Spleen (tissue), 11 donors: Measurements from ENCODE around the gene C1orf52. TPM values are rescaled to one million over a fixed set of nuclear protein-coding genes. Genes with fewer than 3 reads are reported as not detected.

Experiments used
- DNase-seq: peaks from one replicate; pipeline ENCODE4 v3.0.0-alpha.2; 2020
- H3K27ac ChIP-seq, 8 donors: fragments of 200-600 bp; sonication (generic) in 7 of 8; 1 replicate in 4 of 8; 2 replicates in 4 of 8; pipeline versions ENCODE4 v1.5.0 to v1.8.0; 2016 to 2021; ENCODE audit warnings: inconsistent platforms in 4 of 8, mild to moderate bottlenecking in 4 of 8, moderate library complexity in 1 of 8
- H3K27me3 ChIP-seq, 7 donors: fragments of 200-600 bp; sonication (generic) in 6 of 7; replicated peaks in 1 of 7; 1 replicate in 4 of 7; 2 replicates in 3 of 7; pipeline versions ENCODE4 v1.5.0 to v1.8.0; 2016 to 2021; ENCODE audit warnings: inconsistent platforms in 3 of 7, mild to moderate bottlenecking in 1 of 7
- H3K36me3 ChIP-seq, 6 donors: fragments of 200-600 bp; sonication (generic) in 5 of 6; 1 replicate in 4 of 6; 2 replicates in 2 of 6; pipeline versions ENCODE4 v1.5.0 to v1.8.0; 2016 to 2021; ENCODE audit warnings: inconsistent platforms in 2 of 6
- H3K4me1 ChIP-seq, 6 donors: fragments of 200-600 bp; sonication (generic) in 5 of 6; 1 replicate in 3 of 6; 2 replicates in 3 of 6; pipeline versions ENCODE4 v1.5.0 to v1.8.0; 2016 to 2021; ENCODE audit warnings: inconsistent platforms in 3 of 6
- H3K4me3 ChIP-seq, 8 donors: fragments of 200-600 bp; sonication (generic) in 7 of 8; 1 replicate in 4 of 8; 2 replicates in 4 of 8; pipeline versions ENCODE4 v1.5.0 to v1.8.0; 2016 to 2021; ENCODE audit warnings: inconsistent platforms in 4 of 8, mild to moderate bottlenecking in 4 of 8, moderate library complexity in 2 of 8
- H3K9me3 ChIP-seq, 8 donors: fragments of 200-600 bp; sonication (generic) in 7 of 8; 1 replicate in 4 of 8; 2 replicates in 4 of 8; pipeline versions ENCODE4 v1.5.0 to v1.8.0; 2016 to 2021; ENCODE audit warnings: inconsistent platforms in 4 of 8
- POLR2A ChIP-seq, 3 donors: fragments of 450-650 bp; IDR thresholded peaks; one replicate each; pipeline ENCODE4 v1.5.1; 2017; ENCODE audit warnings: antibody characterized with exemption in 3 of 3, mild to moderate bottlenecking in 1 of 3
- POLR2AphosphoS5 ChIP-seq, 3 donors: sonication (generic); formaldehyde crosslinking; IDR thresholded peaks; one replicate each; pipeline ENCODE4 v1.5.1; 2017; ENCODE audit warnings: antibody characterized with exemption in 3 of 3
- WGBS, 5 donors: extraction: QIAGEN DNeasy Blood & Tissue Kit in 3 of 5; methylation state at CpG; one replicate each; pipeline versions ENCODE4 v1.1.5 to v1.1.7; 2013 to 2018; 5-methylcytosine and 5-hydroxymethylcytosine counted together
- intact Hi-C: fragments of 100-400 bp; cut with DNase I; formaldehyde crosslinking; loops from one replicate; pipeline ENCODE4 v1.15.0; 2023; ENCODE audit warnings: low total_unique reads
- polyA plus RNA-seq, 3 donors: library from polyadenylated mRNA; stranded (reverse); fragments of 200-250 nt; gene quantifications; one replicate each; pipeline ENCODE4 v1.2.1, GENCODE V29; 2013
- total RNA-seq, 7 donors: library from RNA; depleted of rRNA in 3 of 7; stranded (reverse); fragments of >200 nt in 3 of 7; fragmentation: NEBNext Ultra II Directional in 4 of 7; extraction: Animal tissue kit (Norgen Biotek cat#: 25700) in 4 of 7; gene quantifications; one replicate each; pipeline versions ENCODE4 v1.1.0 to v1.2.1, GENCODE V29; 2016 to 2021
- TF ChIP-seq, protein P1 (sequence below), 11 experiments: fragments of 200-600 bp in 7 of 11; fragments of 450-650 bp in 4 of 11; sonication (generic) in 4 of 11; IDR thresholded peaks in 8 of 11; conservative IDR thresholded peaks in 3 of 11; 1 replicate in 7 of 11; 2 replicates in 4 of 11; pipeline versions ENCODE4 v1.4.0 to v1.8.0; 2016 to 2021; ENCODE audit warnings: antibody characterized with exemption in 11 of 11, inconsistent platforms in 4 of 11, mild to moderate bottlenecking in 1 of 11
- donor health status: healthy with polysubstance abuse.
- donor health status: DM: no; HTN: no; CAD: no; lungs with moderate emphysema.
- donor health status: DM: no; HTN: no; CAD: no.
- donor health status: Bipolar disorder and iron deficiency.
- donor health status: healthy.
- donor health status: DM: no; HTN: no; CAD: no.
- donor health status: DM: yes; HTN: yes; CAD: no.

Gene C1orf52
- total and polyA plus RNA-seq, 10 donors, result 16.2 to 29.7 (median 22.6) TPM

DNA sequence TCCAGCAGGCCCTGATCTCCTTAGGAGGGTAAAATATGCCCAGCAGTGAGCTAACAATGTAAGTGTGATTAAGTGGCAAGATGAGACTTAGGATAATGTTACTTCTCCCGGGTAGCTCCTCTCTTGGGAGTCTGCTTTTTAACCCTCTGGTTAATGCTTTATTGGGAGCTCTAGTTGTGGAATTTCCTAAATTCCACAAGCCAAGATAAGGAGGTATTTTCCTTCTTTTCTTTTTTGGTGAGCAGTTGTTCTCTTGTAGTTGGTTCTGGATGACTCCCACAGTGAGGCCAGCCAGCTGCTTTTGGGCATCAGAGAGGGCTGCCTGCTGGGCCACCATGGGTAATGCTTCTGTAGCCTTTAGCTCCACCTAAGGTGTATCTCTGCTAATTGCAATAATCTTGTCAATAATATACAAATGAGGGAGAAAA lies 19.3 kb downstream of the C1orf52 start:
- 74 to 89% (median 80%) methylated on average over 1 of the region's 1 CpG for WGBS, 5 donors
- intact Hi-C loops, result no loop called here
- no peaks in the 10 kb centered on the region for H3K36me3 ChIP-seq
- no peak for DNase-seq
- H3K9me3 ChIP-seq, result no peaks in the 10 kb centered on the region
- no peaks in the 10 kb centered on the region for H3K27me3 ChIP-seq
- H3K4me3 ChIP-seq, result no peak overlapping the region
- TF ChIP-seq, protein P1, sequence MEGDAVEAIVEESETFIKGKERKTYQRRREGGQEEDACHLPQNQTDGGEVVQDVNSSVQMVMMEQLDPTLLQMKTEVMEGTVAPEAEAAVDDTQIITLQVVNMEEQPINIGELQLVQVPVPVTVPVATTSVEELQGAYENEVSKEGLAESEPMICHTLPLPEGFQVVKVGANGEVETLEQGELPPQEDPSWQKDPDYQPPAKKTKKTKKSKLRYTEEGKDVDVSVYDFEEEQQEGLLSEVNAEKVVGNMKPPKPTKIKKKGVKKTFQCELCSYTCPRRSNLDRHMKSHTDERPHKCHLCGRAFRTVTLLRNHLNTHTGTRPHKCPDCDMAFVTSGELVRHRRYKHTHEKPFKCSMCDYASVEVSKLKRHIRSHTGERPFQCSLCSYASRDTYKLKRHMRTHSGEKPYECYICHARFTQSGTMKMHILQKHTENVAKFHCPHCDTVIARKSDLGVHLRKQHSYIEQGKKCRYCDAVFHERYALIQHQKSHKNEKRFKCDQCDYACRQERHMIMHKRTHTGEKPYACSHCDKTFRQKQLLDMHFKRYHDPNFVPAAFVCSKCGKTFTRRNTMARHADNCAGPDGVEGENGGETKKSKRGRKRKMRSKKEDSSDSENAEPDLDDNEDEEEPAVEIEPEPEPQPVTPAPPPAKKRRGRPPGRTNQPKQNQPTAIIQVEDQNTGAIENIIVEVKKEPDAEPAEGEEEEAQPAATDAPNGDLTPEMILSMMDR (IDR thresholded peaks at IDR 0.05 in 8 of 11, conservative IDR thresholded peaks at IDR 0.05 in 3 of 11), result no peak
- TF ChIP-seq POLR2A (IDR thresholded peaks at IDR 0.05), result no peak
- no peak for TF ChIP-seq POLR2AphosphoS5 (IDR thresholded peaks at IDR 0.05)
- peaks cover 0 to 7% (median 2%) of the 10 kb centered on the region in 6 donors for H3K4me1 ChIP-seq
- no peak overlapping the region for H3K27ac ChIP-seq

DNA sequence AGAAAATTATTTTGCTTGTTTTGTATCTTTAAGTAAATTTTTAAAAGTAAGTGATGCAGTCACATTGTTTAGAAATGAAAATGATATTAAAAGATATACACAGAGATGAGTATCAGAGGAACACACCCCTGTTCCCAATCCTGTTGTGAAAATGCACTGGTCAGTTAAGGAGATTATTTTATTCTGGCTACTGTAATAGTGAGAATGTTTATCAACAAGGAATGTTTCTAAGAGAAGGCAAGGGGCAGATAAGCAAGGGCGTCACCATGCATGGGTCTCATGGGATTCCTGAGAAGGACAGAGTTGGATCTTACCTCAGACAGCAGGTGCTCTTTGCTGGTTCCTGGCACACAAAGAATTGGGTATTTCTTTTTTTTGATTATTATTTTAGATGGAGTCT lies 21.8 kb downstream of the C1orf52 start:
- Histone ChIP-seq H3K4me3 (no peak overlapping the region), H3K27me3 (no peaks in the 10 kb centered on the region), H3K36me3 (no peaks in the 10 kb centered on the region), H3K4me1 (peaks cover 0 to 7% (median 2%) of the 10 kb centered on the region in 6 donors), H3K27ac (no peak overlapping the region), H3K9me3 (no peaks in the 10 kb centered on the region)
- TF ChIP-seq POLR2A (IDR thresholded peaks at IDR 0.05), result no peak
- TF ChIP-seq, protein P1 (IDR thresholded peaks at IDR 0.05 in 8 of 11, conservative IDR thresholded peaks at IDR 0.05 in 3 of 11), result no peak
- TF ChIP-seq POLR2AphosphoS5 (IDR thresholded peaks at IDR 0.05), result no peak
- DNase-seq, result no peak
- WGBS, 5 donors, result 87 to 95% (median 94%) methylated on average over 1 of the region's 1 CpG
- intact Hi-C loops, result no loop called here

DNA sequence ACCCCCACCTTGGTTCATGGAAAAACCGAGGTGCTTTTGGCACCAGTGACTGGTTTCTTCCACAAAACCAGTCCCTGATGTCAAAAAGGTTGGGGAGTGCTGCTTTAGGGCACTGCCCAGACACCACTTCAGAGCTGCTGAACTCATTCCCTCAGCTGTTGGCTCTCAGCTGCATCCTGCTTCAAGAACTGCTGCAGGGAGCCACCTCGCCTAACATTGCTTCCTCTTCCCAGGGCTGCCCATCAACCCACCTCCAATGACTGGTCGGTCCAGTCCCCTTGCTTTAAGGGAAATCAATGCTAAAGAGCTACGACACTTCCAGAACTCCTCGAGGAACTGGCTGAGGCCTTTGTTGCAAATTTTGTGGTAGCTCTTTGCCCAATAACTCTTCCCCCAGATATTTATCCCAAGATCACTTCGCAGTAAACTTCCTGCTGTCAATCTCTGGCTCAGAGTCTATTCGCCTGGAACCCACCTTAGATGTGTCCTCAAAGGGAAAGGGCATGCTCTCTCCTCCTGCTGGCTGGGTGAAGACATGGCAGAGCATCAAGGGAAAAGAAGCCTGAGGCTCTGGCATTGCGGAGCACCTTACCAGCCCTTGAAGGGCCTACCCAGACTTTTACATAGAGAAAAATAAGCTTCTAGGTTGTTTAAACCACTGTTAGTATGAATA lies 29.0 kb downstream of the C1orf52 start:
- WGBS, 5 donors, result 47 to 68% (median 59%) methylated on average over 8 of the region's 8 CpGs
- H3K27me3 ChIP-seq, result no peaks in the 10 kb centered on the region
- H3K9me3 ChIP-seq, result no peaks in the 10 kb centered on the region
- intact Hi-C loops, result no loop called here
- H3K4me3 ChIP-seq, result no peak overlapping the region
- DNase-seq, result no peak
- TF ChIP-seq, protein P1 (IDR thresholded peaks at IDR 0.05 in 8 of 11, conservative IDR thresholded peaks at IDR 0.05 in 3 of 11), result no peak
- TF ChIP-seq POLR2AphosphoS5 (IDR thresholded peaks at IDR 0.05) (no peak), POLR2A (IDR thresholded peaks at IDR 0.05) (no peak)
- no peak overlapping the region for H3K27ac ChIP-seq
- peaks cover 0 to 6% (median 0%) of the 10 kb centered on the region in 6 donors for H3K4me1 ChIP-seq
- H3K36me3 ChIP-seq, result no peaks in the 10 kb centered on the region

DNA sequence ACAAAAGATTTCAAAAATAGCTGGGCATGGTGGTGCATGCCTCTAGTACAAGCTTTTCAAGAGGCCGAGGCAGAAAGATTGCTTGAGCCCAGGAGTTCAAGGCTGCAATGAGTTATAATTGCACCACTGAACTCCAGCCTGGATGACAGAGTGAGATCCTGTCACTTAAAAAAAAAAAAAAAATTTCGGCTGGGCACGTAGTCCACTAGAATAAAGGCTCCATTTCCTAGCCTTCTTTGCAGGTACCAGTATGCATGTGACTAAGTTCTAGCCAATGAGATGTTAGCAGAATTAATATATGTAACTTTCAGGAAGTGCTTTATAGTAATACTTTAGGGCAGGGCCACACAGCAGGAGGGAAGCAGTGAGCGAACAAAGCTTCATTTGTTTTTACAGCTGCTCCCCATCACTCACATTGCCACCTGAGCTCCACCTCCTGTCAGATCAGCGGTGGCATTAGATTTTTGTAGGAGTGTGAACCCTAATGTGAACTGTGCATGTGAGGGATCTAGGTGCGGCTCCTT lies 29.8 kb downstream of the C1orf52 start:
- H3K36me3 ChIP-seq, result no peaks in the 10 kb centered on the region
- intact Hi-C loops, result no loop called here
- no peak overlapping the region for H3K4me3 ChIP-seq

More for the DNA sequence above, 29.8 kb downstream of the C1orf52 start:
- TF ChIP-seq, protein P1 (IDR thresholded peaks at IDR 0.05 in 8 of 11, conservative IDR thresholded peaks at IDR 0.05 in 3 of 11), result no peak
- no peak for TF ChIP-seq POLR2A (IDR thresholded peaks at IDR 0.05)
- no peak for TF ChIP-seq POLR2AphosphoS5 (IDR thresholded peaks at IDR 0.05)
- WGBS, 5 donors, result 85 to 89% (median 88%) methylated on average over 6 of the region's 6 CpGs
- no peaks in the 10 kb centered on the region for H3K27me3 ChIP-seq
- no peaks in the 10 kb centered on the region for H3K9me3 ChIP-seq
- no peak for DNase-seq
- H3K27ac ChIP-seq, result no peak overlapping the region
- peaks cover 0 to 9% (median 1%) of the 10 kb centered on the region in 6 donors for H3K4me1 ChIP-seq
